ENCODE results near the gene TNS1.

Gene TNS1

GRCh38 chr2:217928324-217929181, 74.2 kb downstream of the TNS1 start:
- Histone ChIP-seq H3K4me1 (ENCODE audit: low read depth, poor library complexity, severe bottlenecking) (no peaks in the 10 kb centered on the region), H4K20me1 (ENCODE audit: insufficient read depth) (no peaks in the 10 kb centered on the region), H3K4me2 (no peak overlapping the region), H3K36me3 (ENCODE audit: insufficient read depth) (no peaks in the 10 kb centered on the region), H2AFZ (ENCODE audit: low read depth) (no peak overlapping the region), H3K27ac (no peak overlapping the region), H3K9ac (no peak overlapping the region), H3K27me3 (ENCODE audit: insufficient read depth, low read depth) (no peaks in the 10 kb centered on the region), H3K4me3 (IDR thresholded peaks at IDR 0.05; ENCODE audit: insufficient read depth, low read depth, low read length) (no peak overlapping the region), H3K79me2 (ENCODE audit: insufficient read depth, low read depth) (no peaks in the 10 kb centered on the region)
- TF ChIP-seq CTCF (conservative IDR thresholded peaks at IDR 0.05; ENCODE audit: low read depth, low read length): no peak

- H3K79me2 ChIP-seq (ENCODE audit: insufficient read depth, low read depth): no peaks in the 10 kb centered on the region
- H4K20me1 ChIP-seq (ENCODE audit: insufficient read depth): no peaks in the 10 kb centered on the region
- H3K4me2 ChIP-seq: no peak overlapping the region
- H3K36me3 ChIP-seq (ENCODE audit: insufficient read depth): no peaks in the 10 kb centered on the region
- H3K4me3 ChIP-seq (IDR thresholded peaks at IDR 0.05; ENCODE audit: insufficient read depth, low read depth, low read length): no peak overlapping the region
- no peak overlapping the region for H3K27ac ChIP-seq
- no peak overlapping the region for H2AFZ ChIP-seq (ENCODE audit: low read depth)
- H3K4me1 ChIP-seq (ENCODE audit: low read depth, poor library complexity, severe bottlenecking): no peaks in the 10 kb centered on the region
- no peak overlapping the region for H3K9ac ChIP-seq
- no peak for TF ChIP-seq CTCF (conservative IDR thresholded peaks at IDR 0.05; ENCODE audit: low read depth, low read length)
- H3K27me3 ChIP-seq (ENCODE audit: insufficient read depth, low read depth): no peaks in the 10 kb centered on the region
Observed at GRCh38 chr2:217927601-217928323, 75.0 kb downstream of the TNS1 start.

GRCh38 chr2:217926801-217927200, 76.0 kb downstream of the TNS1 start:
- Histone ChIP-seq H3K36me3 (ENCODE audit: insufficient read depth) (no peaks in the 10 kb centered on the region), H3K79me2 (ENCODE audit: insufficient read depth, low read depth) (no peaks in the 10 kb centered on the region), H3K27me3 (ENCODE audit: insufficient read depth, low read depth) (no peaks in the 10 kb centered on the region), H3K27ac (no peak overlapping the region), H3K4me2 (no peak overlapping the region), H3K9ac (no peak overlapping the region), H4K20me1 (ENCODE audit: insufficient read depth) (no peaks in the 10 kb centered on the region), H2AFZ (ENCODE audit: low read depth) (no peak overlapping the region), H3K4me3 (IDR thresholded peaks at IDR 0.05; ENCODE audit: insufficient read depth, low read depth, low read length) (no peak overlapping the region), H3K4me1 (ENCODE audit: low read depth, poor library complexity, severe bottlenecking) (no peaks in the 10 kb centered on the region)
- no peak for TF ChIP-seq CTCF (conservative IDR thresholded peaks at IDR 0.05; ENCODE audit: low read depth, low read length)

GRCh38 chr2:217924346-217924901, 78.4 kb downstream of the TNS1 start:
- H4K20me1 ChIP-seq (ENCODE audit: insufficient read depth): no peaks in the 10 kb centered on the region
- no peak overlapping the region for H3K27ac ChIP-seq
- H3K4me1 ChIP-seq (ENCODE audit: low read depth, poor library complexity, severe bottlenecking): no peaks in the 10 kb centered on the region
- no peaks in the 10 kb centered on the region for H3K79me2 ChIP-seq (ENCODE audit: insufficient read depth, low read depth)
- H3K4me2 ChIP-seq: no peak overlapping the region
- no peak overlapping the region for H2AFZ ChIP-seq (ENCODE audit: low read depth)
- no peak overlapping the region for H3K4me3 ChIP-seq (IDR thresholded peaks at IDR 0.05; ENCODE audit: insufficient read depth, low read depth, low read length)
- no peaks in the 10 kb centered on the region for H3K27me3 ChIP-seq (ENCODE audit: insufficient read depth, low read depth)
- H3K36me3 ChIP-seq (ENCODE audit: insufficient read depth): no peaks in the 10 kb centered on the region
- no peak for TF ChIP-seq CTCF (conservative IDR thresholded peaks at IDR 0.05; ENCODE audit: low read depth, low read length)
- H3K9ac ChIP-seq: no peak overlapping the region

Data from KMS-11 (cell line).